ENCODE data around the gene TRMT11. TPM values are rescaled to one million over a fixed set of nuclear protein-coding genes. Genes with fewer than 3 reads are reported as not detected.
"Not testable (repeated sequence)": the region's sequence is repeated elsewhere in the genome, so short reads cannot be mapped to it uniquely, and the experiment has no call there.

Gene TRMT11
- 14.4 TPM for polyA plus RNA-seq (2013, experiment 1 of 2; ENCODE audit: insufficient read length)
- polyA plus RNA-seq (2013, experiment 2 of 2; ENCODE audit: insufficient read length): 17.7 TPM

- DNase-seq: peak; percentile 87
Observed at GRCh38 chr6:125986301-125987025, at the start of gene TRMT11. TRMT11 (plus strand) TSS chr6:125986540; CDS start chr6:125986551, 11 bp downstream.

- no peak for DNase-seq
Observed at GRCh38 chr6:125939026-125939425, 47.3 kb upstream of the TRMT11 start.

- DNase-seq: no peak
Observed at GRCh38 chr6:125939791-125940190, 46.5 kb upstream of the TRMT11 start.

- no peak for DNase-seq
Observed at GRCh38 chr6:125940247-125941041, 45.9 kb upstream of the TRMT11 start.

- DNase-seq: peak; percentile 24
Observed at GRCh38 chr6:125942672-125943527, 43.4 kb upstream of the TRMT11 start.

- no peak for DNase-seq
Observed at GRCh38 chr6:125943528-125944433, 42.6 kb upstream of the TRMT11 start.

- DNase-seq: peak; percentile 12
Observed at GRCh38 chr6:125944434-125944816, 41.9 kb upstream of the TRMT11 start.

GRCh38 chr6:125944896-125945295, 41.4 kb upstream of the TRMT11 start:
- no peak for DNase-seq

GRCh38 chr6:125945378-125946141, 40.8 kb upstream of the TRMT11 start:
- DNase-seq: peak; percentile 18

GRCh38 chr6:125947615-125948014, 38.7 kb upstream of the TRMT11 start:
- no peak for DNase-seq

- no peak for DNase-seq
Observed at GRCh38 chr6:125948455-125948854, 37.9 kb upstream of the TRMT11 start.

- DNase-seq: no peak
Observed at GRCh38 chr6:125949069-125949468, 37.3 kb upstream of the TRMT11 start.

GRCh38 chr6:125950293-125950692, 36.0 kb upstream of the TRMT11 start:
- peak; percentile 19 for DNase-seq

- not testable (repeated sequence) for DNase-seq
Observed at GRCh38 chr6:125950716-125951115, 35.6 kb upstream of the TRMT11 start.

- no peak for DNase-seq
Observed at GRCh38 chr6:125951323-125951722, 35.0 kb upstream of the TRMT11 start.

- peak; percentile 27 for DNase-seq
Observed at GRCh38 chr6:125952764-125953501, 33.4 kb upstream of the TRMT11 start.

GRCh38 chr6:125953502-125953875, 32.9 kb upstream of the TRMT11 start:
- no peak for DNase-seq

- DNase-seq: no peak
Observed at GRCh38 chr6:125954735-125955339, 31.5 kb upstream of the TRMT11 start.

- no peak for DNase-seq
Observed at GRCh38 chr6:125955973-125956372, 30.4 kb upstream of the TRMT11 start.

Data from fibroblast of skin of abdomen (primary cell).